ENCODE measurements around the gene NLGN1.

The NLGN1 gene

GRCh38 chr3:173770796-173771573 lies 373.4 kb downstream of the NLGN1 start:
- no peak for DNase-seq (ENCODE audit: low read depth)
- H3K4me3 ChIP-seq (ENCODE audit: low read depth, low read length), result no peak overlapping the region
- TF ChIP-seq CTCF (IDR thresholded peaks at IDR 0.05; ENCODE audit: control insufficient read depth, extremely low read depth, insufficient read depth), result no peak

- DNase-seq (ENCODE audit: low read depth), result no peak
- H3K4me3 ChIP-seq (ENCODE audit: low read depth, low read length), result no peak overlapping the region
- no peak for TF ChIP-seq CTCF (IDR thresholded peaks at IDR 0.05; ENCODE audit: control insufficient read depth, extremely low read depth, insufficient read depth)
These were observed 376.3 kb downstream of the NLGN1 start for GRCh38 chr3:173773800-173774199.

- H3K4me3 ChIP-seq (ENCODE audit: low read depth, low read length), result no peak overlapping the region
- no peak for TF ChIP-seq CTCF (IDR thresholded peaks at IDR 0.05; ENCODE audit: control insufficient read depth, extremely low read depth, insufficient read depth)
- DNase-seq (ENCODE audit: low read depth), result no peak
These were observed 376.8 kb downstream of the NLGN1 start for GRCh38 chr3:173774294-173774693.

- TF ChIP-seq CTCF (IDR thresholded peaks at IDR 0.05; ENCODE audit: control insufficient read depth, extremely low read depth, insufficient read depth), result no peak
These were observed 380.7 kb downstream of the NLGN1 start for GRCh38 chr3:173778251-173778650.

GRCh38 chr3:173780067-173780466 lies 382.5 kb downstream of the NLGN1 start:
- TF ChIP-seq CTCF (IDR thresholded peaks at IDR 0.05; ENCODE audit: control insufficient read depth, extremely low read depth, insufficient read depth), result no peak
- no peak for DNase-seq (ENCODE audit: low read depth)

More at GRCh38 chr3:173778251-173778650, 380.7 kb downstream of the NLGN1 start:
- DNase-seq (ENCODE audit: low read depth), result no peak
- no peak overlapping the region for H3K4me3 ChIP-seq (ENCODE audit: low read depth, low read length)

GRCh38 chr3:173785004-173785403 lies 387.5 kb downstream of the NLGN1 start:
- no peak overlapping the region for H3K4me3 ChIP-seq (ENCODE audit: low read depth, low read length)
- no peak for DNase-seq (ENCODE audit: low read depth)
- peak; percentile 30 for TF ChIP-seq CTCF (IDR thresholded peaks at IDR 0.05; ENCODE audit: control insufficient read depth, extremely low read depth, insufficient read depth)

More at GRCh38 chr3:173780067-173780466, 382.5 kb downstream of the NLGN1 start:
- H3K4me3 ChIP-seq (ENCODE audit: low read depth, low read length), result no peak overlapping the region
